Epithelial cell of esophagus (primary cell): Measurements from ENCODE around the gene NFXL1.

Source experiments
- DNase-seq: peaks from one replicate; pipeline ENCODE4 v3.0.0; 2010; ENCODE audit warnings: low read depth
- H3K4me3 ChIP-seq: 2 replicates; pipeline ENCODE4 v1.5.1; 2011; ENCODE audit warnings: mild to moderate bottlenecking, low read length, control low read depth
- TF ChIP-seq, protein P1 (sequence below): IDR thresholded peaks from 2 replicates; pipeline ENCODE4 v1.5.1; 2011; ENCODE audit warnings: low read depth, mild to moderate bottlenecking, low read length, control low read depth, inconsistent platforms; ENCODE audit not compliant: insufficient read depth; ENCODE audit errors: missing control alignments

Gene NFXL1

DNA sequence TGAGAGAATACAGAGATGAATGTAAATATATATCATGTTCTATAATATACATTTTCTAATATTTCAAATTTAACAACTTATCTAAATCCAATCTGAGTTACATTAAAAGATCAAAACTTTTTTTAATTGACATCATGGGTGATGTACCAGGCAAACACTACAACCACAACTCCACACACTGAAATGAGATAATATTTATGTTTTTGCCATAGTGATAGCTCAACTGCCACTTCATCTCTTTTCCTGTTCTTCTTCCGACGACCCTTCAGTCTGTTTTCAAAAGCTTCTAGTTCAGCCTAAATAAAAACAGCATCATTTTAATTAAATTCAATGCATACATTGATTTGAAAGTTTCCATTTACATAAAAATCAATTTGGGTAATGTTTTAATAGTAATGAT is 66.3 kb downstream of the NFXL1 start:
- no peak overlapping the region for H3K4me3 ChIP-seq
- TF ChIP-seq, protein P1, sequence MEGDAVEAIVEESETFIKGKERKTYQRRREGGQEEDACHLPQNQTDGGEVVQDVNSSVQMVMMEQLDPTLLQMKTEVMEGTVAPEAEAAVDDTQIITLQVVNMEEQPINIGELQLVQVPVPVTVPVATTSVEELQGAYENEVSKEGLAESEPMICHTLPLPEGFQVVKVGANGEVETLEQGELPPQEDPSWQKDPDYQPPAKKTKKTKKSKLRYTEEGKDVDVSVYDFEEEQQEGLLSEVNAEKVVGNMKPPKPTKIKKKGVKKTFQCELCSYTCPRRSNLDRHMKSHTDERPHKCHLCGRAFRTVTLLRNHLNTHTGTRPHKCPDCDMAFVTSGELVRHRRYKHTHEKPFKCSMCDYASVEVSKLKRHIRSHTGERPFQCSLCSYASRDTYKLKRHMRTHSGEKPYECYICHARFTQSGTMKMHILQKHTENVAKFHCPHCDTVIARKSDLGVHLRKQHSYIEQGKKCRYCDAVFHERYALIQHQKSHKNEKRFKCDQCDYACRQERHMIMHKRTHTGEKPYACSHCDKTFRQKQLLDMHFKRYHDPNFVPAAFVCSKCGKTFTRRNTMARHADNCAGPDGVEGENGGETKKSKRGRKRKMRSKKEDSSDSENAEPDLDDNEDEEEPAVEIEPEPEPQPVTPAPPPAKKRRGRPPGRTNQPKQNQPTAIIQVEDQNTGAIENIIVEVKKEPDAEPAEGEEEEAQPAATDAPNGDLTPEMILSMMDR = no peak
- DNase-seq = no peak

DNA sequence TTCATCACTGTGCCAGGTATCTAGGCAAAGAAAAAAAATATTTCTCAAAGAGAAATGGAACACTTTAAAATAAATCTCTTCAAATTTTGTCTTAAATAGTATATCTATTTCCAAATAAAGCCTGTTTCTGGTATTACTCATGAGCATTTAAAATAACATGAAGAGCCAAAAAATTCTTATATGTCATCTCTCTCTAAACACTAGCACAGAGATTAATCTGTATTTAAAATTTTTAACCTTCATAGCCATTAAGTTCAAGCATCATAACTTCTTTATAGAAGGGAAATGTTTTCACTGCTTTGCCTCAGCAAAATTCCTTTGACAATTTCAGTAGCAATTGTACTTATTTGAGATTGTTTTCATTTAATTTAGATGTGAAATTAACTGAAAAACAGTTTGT is 71.4 kb downstream of the NFXL1 start:
- no peak for DNase-seq
- TF ChIP-seq, protein P1 = no peak
- no peak overlapping the region for H3K4me3 ChIP-seq

DNA sequence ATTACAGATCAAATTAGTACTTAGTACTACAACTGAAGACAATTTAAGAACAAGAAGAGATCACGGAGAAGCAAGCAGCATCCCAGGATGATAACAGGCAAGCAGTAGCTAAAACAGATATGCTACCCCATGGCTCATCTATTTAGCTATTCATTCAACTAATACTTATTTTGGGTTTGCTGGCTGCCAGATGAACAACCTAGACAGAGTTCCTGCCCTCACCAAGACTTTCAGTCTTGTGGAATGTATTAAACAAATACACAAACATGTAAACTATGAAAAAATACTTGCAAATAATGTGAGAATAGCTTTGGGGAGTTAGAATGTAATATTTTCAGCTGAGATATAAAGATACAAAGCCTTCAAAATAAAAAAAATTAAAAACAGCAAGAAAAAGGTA is 74.1 kb downstream of the NFXL1 start:
- DNase-seq = no peak
- TF ChIP-seq, protein P1 = no peak
- no peak overlapping the region for H3K4me3 ChIP-seq

DNA sequence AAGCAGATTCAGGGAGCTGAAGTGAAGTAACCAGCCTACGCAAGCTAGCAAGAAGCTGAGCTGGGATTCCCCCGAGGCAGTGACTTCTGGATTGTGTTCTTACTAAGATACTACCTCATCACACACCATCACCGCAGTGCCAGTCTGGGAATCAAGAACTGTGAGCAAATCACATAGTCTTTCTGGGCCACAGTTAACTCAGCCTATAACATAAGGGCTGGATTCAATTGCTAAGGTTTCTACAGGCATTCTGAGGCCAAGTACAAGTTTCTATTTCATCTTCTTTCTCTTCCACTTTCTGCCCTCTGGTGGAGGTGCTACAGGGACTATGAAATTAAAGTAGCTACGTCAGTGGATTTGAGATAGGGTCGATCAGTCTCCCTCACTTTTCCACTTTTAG is 75.1 kb downstream of the NFXL1 start:
- TF ChIP-seq, protein P1 = peak; percentile 37
- peak; percentile 34 for DNase-seq
- no peak overlapping the region for H3K4me3 ChIP-seq

DNA sequence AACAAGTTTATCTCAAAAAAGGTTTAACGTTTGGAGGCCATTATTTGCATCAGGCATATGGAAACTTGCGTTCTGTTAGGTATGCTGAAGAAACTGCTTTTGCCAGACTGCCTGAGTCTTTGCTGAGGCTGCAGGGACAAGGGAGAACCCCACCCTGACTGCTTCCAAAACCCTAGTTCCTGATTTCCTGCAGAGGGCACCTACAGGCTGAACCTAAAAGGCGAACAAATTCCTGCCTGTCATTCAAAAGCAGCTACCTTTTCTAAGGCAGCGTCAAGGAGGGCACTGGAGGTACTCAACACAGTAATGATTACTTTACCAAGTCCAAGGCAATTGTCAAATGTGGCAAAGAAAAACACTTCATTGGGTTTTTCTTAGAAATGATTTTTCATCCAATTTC is 75.9 kb downstream of the NFXL1 start:
- TF ChIP-seq, protein P1 = peak; percentile 21
- peak; percentile 17 for DNase-seq
- no peak overlapping the region for H3K4me3 ChIP-seq

DNA sequence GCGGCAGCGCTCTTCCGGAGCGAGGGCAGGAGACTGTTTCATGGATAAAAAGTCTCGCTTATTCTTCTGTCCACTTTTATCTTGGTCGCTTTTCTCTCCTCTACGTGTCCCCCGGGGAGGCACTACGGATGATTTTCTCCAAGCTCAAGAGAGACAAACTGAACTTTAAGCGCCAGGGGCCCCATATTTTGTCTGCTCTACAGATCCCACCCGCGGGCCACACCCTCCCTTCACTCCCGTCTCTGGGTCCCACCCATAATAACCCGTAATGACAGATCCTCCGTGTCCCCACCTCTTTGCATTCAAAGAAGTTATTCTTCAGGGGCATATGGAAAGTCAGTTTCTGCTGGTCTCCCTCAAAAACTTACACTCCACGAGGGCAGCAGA is 76.5 kb downstream of the NFXL1 start, which contains the start of gene CORIN:
Gene CORIN, minus strand, starts transcription at position 160 of the 387 bp plus-strand sequence. Its CDS starts 118 bp downstream, at position 42.
- H3K4me3 ChIP-seq = peak within 1 kb of the TSS; percentile 58
- TF ChIP-seq, protein P1 = no peak
- no peak for DNase-seq

DNA sequence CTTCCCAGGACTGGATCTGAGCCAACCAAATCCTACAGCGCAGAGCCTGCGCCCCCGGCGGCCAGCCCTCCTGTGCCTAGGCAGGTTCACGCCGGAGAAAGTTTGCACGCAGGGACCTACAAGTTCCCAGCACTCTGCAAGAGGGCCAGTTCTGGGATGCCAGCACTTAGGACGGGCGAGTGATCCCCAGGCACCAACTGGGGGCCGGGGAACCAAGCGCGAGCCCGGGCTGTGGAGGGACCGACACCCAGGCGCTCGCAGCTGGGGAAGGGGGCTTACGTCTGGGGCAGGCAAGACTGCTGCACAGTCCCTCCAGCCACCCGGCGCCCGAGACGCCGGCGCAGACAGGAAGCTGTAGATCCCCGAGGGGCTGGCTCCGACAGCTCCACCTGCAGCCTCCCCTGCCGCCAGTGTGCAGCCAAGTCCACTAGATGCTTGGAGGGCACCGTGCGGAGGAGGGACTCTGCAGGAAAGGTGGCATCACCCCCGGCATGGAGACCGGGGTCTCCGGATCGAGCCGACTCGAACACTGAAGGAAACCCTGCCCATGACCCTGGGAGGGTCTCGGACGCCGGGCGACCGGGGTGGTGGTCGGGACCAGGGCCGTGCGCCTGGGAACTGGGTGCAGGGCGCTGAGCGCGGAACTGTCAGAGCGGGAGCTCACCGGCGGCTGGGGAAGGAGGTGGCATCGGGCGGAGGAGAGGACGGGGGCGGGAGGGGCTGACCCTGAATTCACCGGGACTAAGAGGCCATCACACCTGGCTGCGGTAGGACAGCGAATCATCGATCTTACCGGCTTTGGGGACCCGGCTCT is 77.1 kb downstream of the NFXL1 start:
- peak; percentile 47 for DNase-seq
- peak overlapping the region; percentile 58 for H3K4me3 ChIP-seq
- TF ChIP-seq, protein P1 = no peak
